ENCODE results near the gene MTO1.
"Not testable (repeated sequence)": the region's sequence is repeated elsewhere in the genome, so short reads cannot be mapped to it uniquely, and the experiment has no call there.

Gene MTO1

DNA sequence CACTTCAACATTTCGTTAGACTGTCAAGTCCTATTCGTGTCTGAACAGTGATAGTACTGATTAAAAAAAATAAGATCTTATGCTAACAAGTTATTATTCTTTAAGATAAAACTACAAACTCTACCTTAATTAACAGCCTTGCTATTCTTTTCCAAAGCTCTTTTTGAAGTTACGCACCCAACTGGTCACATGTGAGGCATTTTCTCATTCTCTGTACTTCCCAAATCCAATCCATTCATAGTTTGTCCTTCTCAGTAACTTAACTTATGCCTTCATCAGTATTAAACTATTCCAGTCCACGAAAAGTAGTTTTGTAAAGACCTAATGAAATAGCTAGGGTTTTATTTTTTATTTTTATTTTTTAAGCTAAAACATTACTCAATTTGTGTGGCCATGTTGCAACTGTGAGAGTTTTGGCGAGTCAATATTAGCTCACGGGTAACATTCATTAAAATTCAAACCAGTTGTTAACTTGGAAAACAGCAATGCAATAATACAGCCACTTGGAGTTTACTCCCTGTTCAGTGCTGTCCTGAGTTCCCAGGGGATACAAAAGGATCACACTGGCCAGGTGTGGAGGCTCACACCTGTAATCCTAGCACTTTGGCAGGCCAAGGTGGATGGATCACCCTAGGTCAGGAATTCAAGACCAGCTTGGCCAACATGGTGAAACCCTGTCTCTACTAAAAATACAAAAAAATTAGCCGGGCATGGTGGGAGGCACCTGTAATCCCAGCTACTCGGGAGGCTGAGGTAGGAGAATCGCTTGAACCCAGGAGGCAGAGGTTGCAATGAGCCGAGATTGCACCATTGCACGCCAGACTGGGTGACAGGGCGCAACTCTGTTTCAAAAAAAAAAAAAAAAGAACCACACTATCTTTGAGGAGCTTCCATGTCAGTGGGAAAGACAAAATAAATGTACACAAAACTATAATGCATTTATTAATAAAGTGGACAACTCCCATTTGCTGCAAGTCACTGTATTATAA lies 87.2 kb downstream of the MTO1 start:
- no peaks in the 10 kb centered on the region for H3F3A ChIP-seq (ENCODE audit: insufficient read depth)
- H3K9me2 ChIP-seq (replicated peaks; ENCODE audit: insufficient read depth, low read length), result no peaks in the 10 kb centered on the region
- H3K9ac ChIP-seq (ENCODE audit: low read length), result no peak overlapping the region
- no peaks in the 10 kb centered on the region for H3K36me3 ChIP-seq (ENCODE audit: low read length)
- no peaks in the 10 kb centered on the region for H3K27me3 ChIP-seq (ENCODE audit: low read length)
- no peaks in the 10 kb centered on the region for H4K20me1 ChIP-seq (ENCODE audit: low read depth, low read length)
- no peak overlapping the region for H3K4me2 ChIP-seq (ENCODE audit: low read depth, low read length, poor library complexity, severe bottlenecking)
- no peak overlapping the region for H2AFZ ChIP-seq (ENCODE audit: low read depth, low read length, severe bottlenecking)
- H3K27ac ChIP-seq (ENCODE audit: low read depth, low read length), result no peak overlapping the region
- TF ChIP-seq, protein P1, sequence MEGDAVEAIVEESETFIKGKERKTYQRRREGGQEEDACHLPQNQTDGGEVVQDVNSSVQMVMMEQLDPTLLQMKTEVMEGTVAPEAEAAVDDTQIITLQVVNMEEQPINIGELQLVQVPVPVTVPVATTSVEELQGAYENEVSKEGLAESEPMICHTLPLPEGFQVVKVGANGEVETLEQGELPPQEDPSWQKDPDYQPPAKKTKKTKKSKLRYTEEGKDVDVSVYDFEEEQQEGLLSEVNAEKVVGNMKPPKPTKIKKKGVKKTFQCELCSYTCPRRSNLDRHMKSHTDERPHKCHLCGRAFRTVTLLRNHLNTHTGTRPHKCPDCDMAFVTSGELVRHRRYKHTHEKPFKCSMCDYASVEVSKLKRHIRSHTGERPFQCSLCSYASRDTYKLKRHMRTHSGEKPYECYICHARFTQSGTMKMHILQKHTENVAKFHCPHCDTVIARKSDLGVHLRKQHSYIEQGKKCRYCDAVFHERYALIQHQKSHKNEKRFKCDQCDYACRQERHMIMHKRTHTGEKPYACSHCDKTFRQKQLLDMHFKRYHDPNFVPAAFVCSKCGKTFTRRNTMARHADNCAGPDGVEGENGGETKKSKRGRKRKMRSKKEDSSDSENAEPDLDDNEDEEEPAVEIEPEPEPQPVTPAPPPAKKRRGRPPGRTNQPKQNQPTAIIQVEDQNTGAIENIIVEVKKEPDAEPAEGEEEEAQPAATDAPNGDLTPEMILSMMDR (IDR thresholded peaks at IDR 0.05; ENCODE audit: insufficient read depth, low read length, poor library complexity, severe bottlenecking), result no peak
- no peak for TF ChIP-seq EZH2phosphoT487 (conservative IDR thresholded peaks at IDR 0.05; ENCODE audit: low read length)
- H3K4me3 ChIP-seq (ENCODE audit: insufficient read depth, low read length, poor library complexity, severe bottlenecking), result no peak overlapping the region
- no peaks in the 10 kb centered on the region for H3K9me3 ChIP-seq (ENCODE audit: insufficient read depth, low read length)
- H3K79me2 ChIP-seq (ENCODE audit: insufficient read depth, low read length), result no peaks in the 10 kb centered on the region

DNA sequence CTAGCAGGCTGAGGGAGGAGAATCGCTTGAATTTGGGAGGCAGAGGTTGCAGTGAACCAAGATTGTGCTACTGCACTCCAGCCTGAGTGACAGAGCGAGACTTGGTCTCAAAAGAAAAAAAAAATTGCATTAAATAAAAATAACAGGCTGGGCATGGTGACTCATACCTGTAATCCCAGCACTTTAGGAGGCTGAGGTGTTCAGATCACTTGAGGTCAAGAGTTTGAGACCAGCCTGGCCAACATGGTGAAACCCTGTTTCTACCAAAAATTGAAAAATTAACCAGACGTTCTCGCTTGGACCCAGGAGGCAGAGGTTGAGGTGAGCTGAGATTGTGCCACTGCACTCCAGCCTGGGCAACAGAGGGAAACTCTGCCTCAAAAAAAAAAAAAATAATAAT lies 89.6 kb downstream of the MTO1 start:
- not testable (repeated sequence) for H3K27me3 ChIP-seq (ENCODE audit: low read length); H3K36me3 ChIP-seq (ENCODE audit: low read length); H3K9me3 ChIP-seq (ENCODE audit: insufficient read depth, low read length); H3K4me2 ChIP-seq (ENCODE audit: low read depth, low read length, poor library complexity, severe bottlenecking); H3K79me2 ChIP-seq (ENCODE audit: insufficient read depth, low read length); H3K27ac ChIP-seq (ENCODE audit: low read depth, low read length); H3K4me3 ChIP-seq (ENCODE audit: insufficient read depth, low read length, poor library complexity, severe bottlenecking); H4K20me1 ChIP-seq (ENCODE audit: low read depth, low read length); H2AFZ ChIP-seq (ENCODE audit: low read depth, low read length, severe bottlenecking); H3F3A ChIP-seq (ENCODE audit: insufficient read depth); H3K9me2 ChIP-seq (replicated peaks; ENCODE audit: insufficient read depth, low read length); H3K9ac ChIP-seq (ENCODE audit: low read length)

DNA sequence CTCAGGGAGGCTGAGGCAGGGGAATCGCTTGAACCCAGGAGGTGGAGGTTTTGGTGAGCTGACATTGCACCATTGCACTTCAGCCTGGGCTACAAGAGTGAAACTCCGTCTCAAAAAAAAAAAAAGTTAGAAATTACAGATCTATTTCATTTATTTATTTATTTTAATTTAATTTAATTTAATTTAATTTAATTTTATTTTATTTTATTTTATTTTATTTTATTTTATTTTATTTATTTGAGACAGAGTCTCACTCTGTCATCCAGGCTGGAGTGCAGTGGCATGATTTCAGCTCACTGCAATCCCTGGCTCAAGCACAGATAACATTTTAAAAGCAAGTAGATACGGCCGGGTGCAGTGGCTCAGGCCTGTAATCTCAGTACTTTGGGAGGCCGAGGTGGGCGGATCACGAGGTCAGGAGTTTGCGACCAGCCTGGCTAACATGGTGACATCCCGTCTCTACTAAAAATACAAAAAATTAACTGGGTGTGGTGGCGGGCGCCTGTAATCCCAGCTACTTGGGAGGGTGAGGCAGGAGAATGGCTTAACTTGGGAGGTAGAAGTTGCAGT lies 93.9 kb downstream of the MTO1 start:
- not testable (repeated sequence) for H3K4me3 ChIP-seq (ENCODE audit: insufficient read depth, low read length, poor library complexity, severe bottlenecking); H3K27me3 ChIP-seq (ENCODE audit: low read length); H4K20me1 ChIP-seq (ENCODE audit: low read depth, low read length); H3K79me2 ChIP-seq (ENCODE audit: insufficient read depth, low read length); H3K4me2 ChIP-seq (ENCODE audit: low read depth, low read length, poor library complexity, severe bottlenecking); H3K9ac ChIP-seq (ENCODE audit: low read length); H3F3A ChIP-seq (ENCODE audit: insufficient read depth); H3K9me2 ChIP-seq (replicated peaks; ENCODE audit: insufficient read depth, low read length); H3K27ac ChIP-seq (ENCODE audit: low read depth, low read length); H2AFZ ChIP-seq (ENCODE audit: low read depth, low read length, severe bottlenecking); H3K9me3 ChIP-seq (ENCODE audit: insufficient read depth, low read length); H3K36me3 ChIP-seq (ENCODE audit: low read length)

DNA sequence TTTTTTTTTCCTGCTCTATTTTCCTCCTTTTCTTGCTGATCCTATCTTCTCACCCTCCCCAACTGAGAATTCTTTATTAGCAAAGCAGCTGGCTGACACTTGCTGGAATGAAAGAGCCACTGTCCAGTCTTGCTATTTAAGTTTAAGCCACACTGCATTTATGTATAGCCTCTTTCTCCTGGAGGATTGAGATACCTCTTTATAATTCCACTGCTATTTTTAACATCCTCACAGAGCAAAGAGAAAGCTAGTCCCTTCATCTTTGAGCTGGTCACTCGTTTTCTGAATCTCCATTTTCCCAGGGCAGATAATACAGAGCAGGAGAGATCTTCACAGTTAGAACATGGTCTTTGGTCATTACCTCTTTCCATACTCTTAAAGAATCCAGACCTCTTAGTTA lies 95.3 kb downstream of the MTO1 start:
- no peak for TF ChIP-seq EZH2phosphoT487 (conservative IDR thresholded peaks at IDR 0.05; ENCODE audit: low read length)
- TF ChIP-seq, protein P1 (IDR thresholded peaks at IDR 0.05; ENCODE audit: insufficient read depth, low read length, poor library complexity, severe bottlenecking), result no peak
- Histone ChIP-seq H3K79me2 (ENCODE audit: insufficient read depth, low read length) (no peaks in the 10 kb centered on the region), H3K9me2 (replicated peaks; ENCODE audit: insufficient read depth, low read length) (no peaks in the 10 kb centered on the region), H2AFZ (ENCODE audit: low read depth, low read length, severe bottlenecking) (no peak overlapping the region), H3K27me3 (ENCODE audit: low read length) (no peaks in the 10 kb centered on the region), H3K9me3 (ENCODE audit: insufficient read depth, low read length) (no peaks in the 10 kb centered on the region), H3K36me3 (ENCODE audit: low read length) (no peaks in the 10 kb centered on the region), H4K20me1 (ENCODE audit: low read depth, low read length) (no peaks in the 10 kb centered on the region), H3K4me2 (ENCODE audit: low read depth, low read length, poor library complexity, severe bottlenecking) (no peak overlapping the region), H3K4me3 (ENCODE audit: insufficient read depth, low read length, poor library complexity, severe bottlenecking) (no peak overlapping the region), H3K9ac (ENCODE audit: low read length) (no peak overlapping the region), H3K27ac (ENCODE audit: low read depth, low read length) (no peak overlapping the region), H3F3A (ENCODE audit: insufficient read depth) (no peaks in the 10 kb centered on the region)

Measured in SU-DHL-6 (cell line).